Choroid plexus epithelial cell (primary cell): ENCODE data around the gene GSC.

Experiments used
- DNase-seq: peaks from one replicate; pipeline ENCODE4 v3.0.0-alpha.2; 2010; ENCODE audit warnings: low read depth
- H3K4me3 ChIP-seq: 2 replicates; pipeline ENCODE4 v1.5.1; 2011; ENCODE audit warnings: low read depth, mild to moderate bottlenecking, control low read depth, low read length, moderate library complexity
- TF ChIP-seq, protein P1 (sequence below): conservative IDR thresholded peaks from 2 replicates; pipeline ENCODE4 v1.5.1; 2011; ENCODE audit warnings: low read depth, mild to moderate bottlenecking, control low read depth, inconsistent platforms, low read length, moderate library complexity

GSC gene

DNA sequence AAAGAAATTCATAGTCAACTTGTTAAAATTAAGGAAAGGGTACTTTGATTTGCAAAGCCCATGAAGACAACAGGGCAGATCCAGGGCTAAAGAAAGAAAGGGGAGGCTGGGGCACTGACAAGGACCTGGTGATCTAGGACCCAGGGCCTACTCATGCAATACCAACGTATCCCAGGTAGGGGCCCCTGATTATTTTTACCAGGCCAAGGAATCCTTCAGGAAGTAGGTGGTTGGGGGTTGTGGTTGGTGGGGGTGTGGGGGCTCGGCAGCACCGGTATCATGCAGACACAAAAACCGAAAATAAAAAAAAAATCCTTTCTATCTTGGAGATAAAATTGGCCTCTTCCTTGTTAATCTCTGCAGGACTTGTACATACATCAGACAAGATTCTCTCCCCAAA is 47.5 kb downstream of the GSC start:
- no peak overlapping the region for H3K4me3 ChIP-seq
- no peak for DNase-seq
- TF ChIP-seq, protein P1, sequence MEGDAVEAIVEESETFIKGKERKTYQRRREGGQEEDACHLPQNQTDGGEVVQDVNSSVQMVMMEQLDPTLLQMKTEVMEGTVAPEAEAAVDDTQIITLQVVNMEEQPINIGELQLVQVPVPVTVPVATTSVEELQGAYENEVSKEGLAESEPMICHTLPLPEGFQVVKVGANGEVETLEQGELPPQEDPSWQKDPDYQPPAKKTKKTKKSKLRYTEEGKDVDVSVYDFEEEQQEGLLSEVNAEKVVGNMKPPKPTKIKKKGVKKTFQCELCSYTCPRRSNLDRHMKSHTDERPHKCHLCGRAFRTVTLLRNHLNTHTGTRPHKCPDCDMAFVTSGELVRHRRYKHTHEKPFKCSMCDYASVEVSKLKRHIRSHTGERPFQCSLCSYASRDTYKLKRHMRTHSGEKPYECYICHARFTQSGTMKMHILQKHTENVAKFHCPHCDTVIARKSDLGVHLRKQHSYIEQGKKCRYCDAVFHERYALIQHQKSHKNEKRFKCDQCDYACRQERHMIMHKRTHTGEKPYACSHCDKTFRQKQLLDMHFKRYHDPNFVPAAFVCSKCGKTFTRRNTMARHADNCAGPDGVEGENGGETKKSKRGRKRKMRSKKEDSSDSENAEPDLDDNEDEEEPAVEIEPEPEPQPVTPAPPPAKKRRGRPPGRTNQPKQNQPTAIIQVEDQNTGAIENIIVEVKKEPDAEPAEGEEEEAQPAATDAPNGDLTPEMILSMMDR = no peak
